ENCODE data around the gene RFX1.
"Not testable (repeated sequence)": the region's sequence is repeated elsewhere in the genome, so short reads cannot be mapped to it uniquely, and the experiment has no call there.

Gene RFX1

GRCh38 chr19:13972368-13973155, 33.6 kb downstream of the RFX1 start:
- Histone ChIP-seq H3K27ac (ENCODE audit: low read length) (no peak overlapping the region), H2AFZ (ENCODE audit: low read depth, low read length) (no peak overlapping the region), H3K36me3 (replicated peaks; ENCODE audit: low read depth, low read length) (peaks cover 5% of the 10 kb centered on the region), H4K20me1 (ENCODE audit: insufficient read depth, low read length) (no peaks in the 10 kb centered on the region), H3K9me3 (ENCODE audit: insufficient read depth, low read length) (no peaks in the 10 kb centered on the region), H3K4me2 (ENCODE audit: low read length) (no peak overlapping the region), H3K4me3 (ENCODE audit: low read length) (no peak overlapping the region), H3K79me2 (ENCODE audit: low read length) (no peaks in the 10 kb centered on the region), H3K9ac (ENCODE audit: low read length) (no peak overlapping the region), H3K27me3 (ENCODE audit: low read depth, low read length) (no peaks in the 10 kb centered on the region), H3K4me1 (ENCODE audit: low read length) (no peaks in the 10 kb centered on the region)
- TF ChIP-seq EZH2phosphoT487 (IDR thresholded peaks at IDR 0.05; ENCODE audit: low read depth) (no peak), CTCF (IDR thresholded peaks at IDR 0.05; ENCODE audit: low read depth, low read length) (no peak)

GRCh38 chr19:13971868-13972267, 34.3 kb downstream of the RFX1 start:
- not testable (repeated sequence) for H3K27ac ChIP-seq (ENCODE audit: low read length); H3K79me2 ChIP-seq (ENCODE audit: low read length); H3K4me2 ChIP-seq (ENCODE audit: low read length); H3K4me3 ChIP-seq (ENCODE audit: low read length); H3K36me3 ChIP-seq (replicated peaks; ENCODE audit: low read depth, low read length); H3K9ac ChIP-seq (ENCODE audit: low read length); H3K9me3 ChIP-seq (ENCODE audit: insufficient read depth, low read length); H2AFZ ChIP-seq (ENCODE audit: low read depth, low read length); H4K20me1 ChIP-seq (ENCODE audit: insufficient read depth, low read length); H3K4me1 ChIP-seq (ENCODE audit: low read length); H3K27me3 ChIP-seq (ENCODE audit: low read depth, low read length)

GRCh38 chr19:13969897-13970296, 36.2 kb downstream of the RFX1 start:
- no peaks in the 10 kb centered on the region for H3K9me3 ChIP-seq (ENCODE audit: insufficient read depth, low read length)
- no peaks in the 10 kb centered on the region for H3K79me2 ChIP-seq (ENCODE audit: low read length)
- H2AFZ ChIP-seq (ENCODE audit: low read depth, low read length) = no peak overlapping the region
- no peak overlapping the region for H3K27ac ChIP-seq (ENCODE audit: low read length)
- H3K4me3 ChIP-seq (ENCODE audit: low read length) = no peak overlapping the region
- H3K4me1 ChIP-seq (ENCODE audit: low read length) = no peaks in the 10 kb centered on the region
- TF ChIP-seq CTCF (IDR thresholded peaks at IDR 0.05; ENCODE audit: low read depth, low read length) = no peak
- H3K36me3 ChIP-seq (replicated peaks; ENCODE audit: low read depth, low read length) = peaks cover 5% of the 10 kb centered on the region
- H4K20me1 ChIP-seq (ENCODE audit: insufficient read depth, low read length) = no peaks in the 10 kb centered on the region
- H3K27me3 ChIP-seq (ENCODE audit: low read depth, low read length) = no peaks in the 10 kb centered on the region
- H3K9ac ChIP-seq (ENCODE audit: low read length) = no peak overlapping the region
- H3K4me2 ChIP-seq (ENCODE audit: low read length) = no peak overlapping the region

- H3K4me1 ChIP-seq (ENCODE audit: low read length) = no peaks in the 10 kb centered on the region
- H4K20me1 ChIP-seq (ENCODE audit: insufficient read depth, low read length) = no peaks in the 10 kb centered on the region
- H3K9me3 ChIP-seq (ENCODE audit: insufficient read depth, low read length) = no peaks in the 10 kb centered on the region
- H3K9ac ChIP-seq (ENCODE audit: low read length) = no peak overlapping the region
- H3K27ac ChIP-seq (ENCODE audit: low read length) = no peak overlapping the region
- no peak overlapping the region for H2AFZ ChIP-seq (ENCODE audit: low read depth, low read length)
- TF ChIP-seq CTCF (IDR thresholded peaks at IDR 0.05; ENCODE audit: low read depth, low read length) (no peak), EZH2phosphoT487 (IDR thresholded peaks at IDR 0.05; ENCODE audit: low read depth) (no peak)
- no peaks in the 10 kb centered on the region for H3K79me2 ChIP-seq (ENCODE audit: low read length)
- no peak overlapping the region for H3K4me3 ChIP-seq (ENCODE audit: low read length)
- no peak overlapping the region for H3K4me2 ChIP-seq (ENCODE audit: low read length)
- H3K36me3 ChIP-seq (replicated peaks; ENCODE audit: low read depth, low read length) = peaks cover 5% of the 10 kb centered on the region
- H3K27me3 ChIP-seq (ENCODE audit: low read depth, low read length) = no peaks in the 10 kb centered on the region
Observed at GRCh38 chr19:13968999-13969398, 37.1 kb downstream of the RFX1 start.

Data from OCI-LY3 (cell line).